ENCODE measurements around the gene MATR3.

MATR3 gene

GRCh38 chr5:139275956-139276355 lies 17.6 kb upstream of the MATR3 start:
- Histone ChIP-seq H3K36me3 (peaks cover 33 to 62% (median 59%) of the 10 kb centered on the region in 11 experiments), H3K9ac (peak overlapping the region in 10 of 11 experiments; percentile 90 to 99 (median 94); a peak in 19 of 22 replicates), H4K20me1 (peaks cover 6 to 64% (median 60%) of the 10 kb centered on the region in 11 experiments; a peak in 20 of 22 replicates), H3K4me3 (peak overlapping the region; percentile 54 to 88 (median 82); a peak in 19 of 20 replicates), H3K9me3 (replicated peaks in 1 of 11) (no peaks in the 10 kb centered on the region), H3K4me1 (peaks cover 72 to 92% (median 84%) of the 10 kb centered on the region in 10 experiments), H3K4me2 (peak overlapping the region; percentile 82 to 98 (median 95)), H3K27me3 (no peaks in the 10 kb centered on the region), H3K27ac (peak overlapping the region in 9 of 11 experiments; percentile 5 to 98 (median 95); a peak in 14 of 22 replicates)
- TF ChIP-seq Cebpa-rat (IDR thresholded peaks at IDR 0.05) = no peak

DNA sequence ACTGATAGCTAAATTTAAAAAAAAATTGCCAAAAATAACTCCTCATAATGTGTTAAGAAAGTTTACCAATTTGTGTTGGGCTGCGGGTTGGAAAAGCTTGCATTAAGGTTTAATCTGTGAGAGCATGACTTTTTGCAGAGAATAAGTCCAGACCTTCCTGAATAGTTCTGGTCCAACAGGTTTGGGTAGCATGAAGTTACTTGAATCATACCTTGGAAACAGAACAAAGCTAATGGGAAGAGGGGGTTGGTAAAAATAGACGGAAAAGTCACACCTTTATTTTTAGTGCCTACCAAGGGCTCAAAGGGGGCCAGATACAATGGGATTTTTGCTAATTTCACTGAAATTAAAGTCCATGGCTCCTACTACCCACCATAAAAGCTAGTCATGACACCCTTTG lies 17.1 kb upstream of the MATR3 start:
- Histone ChIP-seq H3K9ac (peak overlapping the region; percentile 51 to 99 (median 94); a peak in 20 of 22 replicates), H4K20me1 (peaks cover 6 to 68% (median 65%) of the 10 kb centered on the region in 11 experiments; a peak in 20 of 22 replicates), H3K4me3 (peak overlapping the region; percentile 54 to 88 (median 82); a peak in 18 of 20 replicates), H3K27ac (peak overlapping the region in 9 of 11 experiments; percentile 5 to 98 (median 95); a peak in 12 of 22 replicates), H3K27me3 (no peaks in the 10 kb centered on the region), H3K4me1 (peaks cover 75 to 92% (median 85%) of the 10 kb centered on the region in 10 experiments), H3K4me2 (peak overlapping the region; percentile 82 to 98 (median 95)), H3K9me3 (replicated peaks in 1 of 11) (no peaks in the 10 kb centered on the region), H3K36me3 (peaks cover 35 to 67% (median 64%) of the 10 kb centered on the region in 11 experiments)
- no peak for TF ChIP-seq Cebpa-rat (IDR thresholded peaks at IDR 0.05)

- peaks cover 6 to 76% (median 72%) of the 10 kb centered on the region in 11 experiments; a peak in 20 of 22 replicates for H4K20me1 ChIP-seq
Observed at GRCh38 chr5:139277171-139277570, 16.4 kb upstream of the MATR3 start.

DNA sequence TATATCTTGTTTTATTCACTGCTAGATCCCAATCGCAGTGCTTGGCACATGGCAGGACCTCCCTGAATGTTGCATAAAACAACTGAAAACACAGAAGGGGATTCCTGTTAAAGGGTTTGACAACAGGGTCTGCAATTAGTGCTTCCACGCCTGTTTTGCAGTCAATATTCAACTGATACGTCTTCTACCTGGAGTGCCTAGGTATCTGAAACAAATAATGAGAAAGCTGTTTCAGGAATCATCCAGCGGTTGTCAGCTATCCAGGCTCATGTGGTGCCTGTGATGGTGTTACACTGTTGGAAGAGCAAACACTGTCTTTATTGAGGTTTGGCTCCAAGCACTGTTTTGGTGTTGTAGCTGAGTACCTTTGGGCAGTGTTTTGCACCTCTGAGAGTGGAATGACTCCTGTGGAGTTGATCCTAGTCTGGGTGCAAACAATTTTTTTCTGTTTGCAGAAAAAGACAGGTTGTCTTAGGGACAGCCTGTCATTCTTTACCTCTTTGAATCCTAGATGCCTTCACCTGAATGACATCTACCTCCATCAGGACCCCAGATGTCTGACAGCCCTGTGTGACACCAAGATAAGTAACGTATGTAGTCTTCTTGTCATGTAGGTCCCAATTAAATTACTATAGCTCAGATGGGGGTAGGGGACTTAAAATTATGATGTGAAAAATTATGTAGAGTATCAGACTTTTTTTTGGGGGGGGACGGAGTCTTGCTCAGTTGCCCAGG lies 14.8 kb upstream of the MATR3 start:
- Histone ChIP-seq H3K4me3 (peak overlapping the region in 5 of 10 experiments; percentile 14 to 84 (median 37); a peak in 4 of 20 replicates), H3K27me3 (no peaks in the 10 kb centered on the region), H4K20me1 (peaks cover 6 to 91% (median 87%) of the 10 kb centered on the region in 11 experiments; a peak in 20 of 22 replicates), H3K9ac (peak overlapping the region in 8 of 11 experiments; percentile 0 to 98 (median 28); a peak in 10 of 22 replicates), H3K9me3 (replicated peaks in 1 of 11) (no peaks in the 10 kb centered on the region), H3K27ac (no peak overlapping the region), H3K36me3 (peaks cover 58 to 89% (median 86%) of the 10 kb centered on the region in 11 experiments), H3K4me2 (peak overlapping the region in 10 of 11 experiments; percentile 83 to 98 (median 95); a peak in 16 of 22 replicates), H3K4me1 (peaks cover 60 to 81% (median 73%) of the 10 kb centered on the region in 10 experiments)
- TF ChIP-seq Cebpa-rat (IDR thresholded peaks at IDR 0.05) = no peak

More at GRCh38 chr5:139277171-139277570, 16.4 kb upstream of the MATR3 start:
- no peaks in the 10 kb centered on the region for H3K9me3 ChIP-seq (replicated peaks in 1 of 11)
- TF ChIP-seq Cebpa-rat (IDR thresholded peaks at IDR 0.05) = no peak
- H3K27me3 ChIP-seq = no peaks in the 10 kb centered on the region
- peak overlapping the region; percentile 82 to 98 (median 95) for H3K4me2 ChIP-seq
- H3K27ac ChIP-seq = peak overlapping the region in 10 of 11 experiments; percentile 7 to 98 (median 95); a peak in 15 of 22 replicates
- peaks cover 76 to 92% (median 87%) of the 10 kb centered on the region in 10 experiments for H3K4me1 ChIP-seq
- peak overlapping the region; percentile 51 to 99 (median 94); a peak in 20 of 22 replicates for H3K9ac ChIP-seq
- H3K36me3 ChIP-seq = peaks cover 43 to 74% (median 71%) of the 10 kb centered on the region in 11 experiments
- peak overlapping the region in 8 of 10 experiments; percentile 69 to 88 (median 83); a peak in 14 of 20 replicates for H3K4me3 ChIP-seq

GRCh38 chr5:139282197-139282557 lies 11.4 kb upstream of the MATR3 start:
- peaks cover 6 to 100% (median 94%) of the 10 kb centered on the region in 11 experiments; a peak in 20 of 22 replicates for H4K20me1 ChIP-seq
- H3K9ac ChIP-seq = no peak overlapping the region
- H3K27ac ChIP-seq = no peak overlapping the region
- H3K9me3 ChIP-seq (replicated peaks in 1 of 11) = no peaks in the 10 kb centered on the region
- TF ChIP-seq Cebpa-rat (IDR thresholded peaks at IDR 0.05) = no peak
- H3K4me1 ChIP-seq = peaks cover 38 to 58% (median 47%) of the 10 kb centered on the region in 10 experiments
- peak overlapping the region in 1 of 11 experiments; percentile 42; a peak in 1 of 22 replicates for H3K4me2 ChIP-seq
- H3K27me3 ChIP-seq = no peaks in the 10 kb centered on the region
- H3K36me3 ChIP-seq = peaks cover 83 to 100% (median 100%) of the 10 kb centered on the region in 11 experiments
- H3K4me3 ChIP-seq = no peak overlapping the region

DNA sequence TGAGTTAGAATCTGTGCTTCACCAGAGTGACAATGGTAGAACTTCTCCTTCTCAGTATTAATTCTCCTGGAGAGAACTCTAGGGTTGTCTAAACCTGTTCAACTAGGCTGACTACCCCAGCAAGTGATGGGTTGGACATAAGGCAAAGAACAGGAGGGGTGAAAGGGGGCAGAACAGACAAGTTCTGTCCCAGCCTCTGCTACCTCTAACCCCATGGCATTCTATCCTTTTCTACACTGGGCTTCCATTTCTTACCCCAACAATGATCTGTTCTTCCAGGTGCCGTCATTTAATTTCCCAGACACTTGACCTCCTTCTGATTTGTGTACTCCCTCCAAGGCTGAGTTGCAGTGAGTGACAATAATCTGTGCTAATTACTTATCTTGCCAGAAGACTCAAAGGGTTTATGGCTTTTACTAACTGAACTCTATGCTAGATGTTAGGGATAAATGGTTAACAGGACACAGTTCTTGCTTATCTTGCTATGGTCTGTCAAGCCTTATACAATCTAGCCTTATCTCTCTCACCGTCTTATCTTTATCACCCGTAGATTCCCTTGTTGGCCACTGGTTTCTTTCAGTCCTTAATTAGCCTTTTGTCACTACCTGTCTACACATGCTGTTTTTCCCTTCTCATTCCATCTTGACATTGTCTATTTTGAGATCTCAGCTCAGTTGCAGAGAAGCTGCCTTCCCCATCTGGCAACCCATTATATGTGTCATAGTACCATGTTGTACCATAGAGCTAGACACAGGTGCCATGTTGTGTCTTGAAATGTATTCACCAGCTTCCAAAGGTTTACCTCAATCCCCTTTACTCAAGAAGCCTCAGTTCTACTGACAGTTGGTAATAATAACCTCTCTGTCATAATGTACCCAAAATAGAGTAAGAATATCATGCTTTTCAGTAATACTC lies 10.0 kb upstream of the MATR3 start:
- no peak for TF ChIP-seq Cebpa-rat (IDR thresholded peaks at IDR 0.05)
- Histone ChIP-seq H3K4me1 (peaks cover 24 to 45% (median 34%) of the 10 kb centered on the region in 10 experiments; a peak in 19 of 20 replicates), H3K9me3 (replicated peaks in 1 of 11) (no peaks in the 10 kb centered on the region), H3K36me3 (peaks cover 81 to 98% (median 95%) of the 10 kb centered on the region in 11 experiments), H3K27me3 (no peaks in the 10 kb centered on the region), H4K20me1 (peaks cover 6 to 100% (median 92%) of the 10 kb centered on the region in 11 experiments; a peak in 20 of 22 replicates), H3K27ac (no peak overlapping the region), H3K9ac (no peak overlapping the region), H3K4me2 (no peak overlapping the region), H3K4me3 (no peak overlapping the region)

DNA sequence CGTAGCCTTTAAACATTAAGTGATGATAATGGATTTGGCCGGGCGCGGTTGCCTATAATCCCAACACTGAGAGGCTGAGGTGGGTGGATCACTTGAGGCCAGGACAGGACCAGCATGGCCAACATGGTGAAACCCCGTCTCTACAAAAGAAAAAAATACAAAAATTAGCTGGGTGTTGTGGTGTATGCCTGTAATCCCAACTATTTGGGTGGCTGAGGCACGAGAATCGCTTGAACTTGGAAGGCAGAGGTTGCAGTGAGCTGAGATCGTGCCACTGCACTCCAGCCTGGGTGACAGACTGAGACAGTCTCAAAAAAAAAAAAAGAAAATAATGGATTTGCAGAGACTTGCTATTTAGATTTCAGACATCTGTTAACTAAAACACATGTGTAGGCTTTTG lies 9.2 kb upstream of the MATR3 start:
- no peak overlapping the region for H3K27ac ChIP-seq

More for the DNA sequence above, 9.2 kb upstream of the MATR3 start:
- no peak for TF ChIP-seq Cebpa-rat (IDR thresholded peaks at IDR 0.05)
- H3K9ac ChIP-seq = no peak overlapping the region
- H3K36me3 ChIP-seq = peaks cover 73 to 95% (median 87%) of the 10 kb centered on the region in 11 experiments
- H3K27me3 ChIP-seq = no peaks in the 10 kb centered on the region
- no peak overlapping the region for H3K4me2 ChIP-seq
- no peak overlapping the region for H3K4me3 ChIP-seq
- no peaks in the 10 kb centered on the region for H3K9me3 ChIP-seq (replicated peaks in 1 of 11)
- peaks cover 16 to 41% (median 26%) of the 10 kb centered on the region in 10 experiments; a peak in 19 of 20 replicates for H3K4me1 ChIP-seq
- H4K20me1 ChIP-seq = peaks cover 6 to 100% (median 85%) of the 10 kb centered on the region in 11 experiments; a peak in 20 of 22 replicates

All from BLaER1 treated with 17β-estradiol and CSF1 and Interleukin-3, amounts not matched to agents 10 nM and 100 nM (cell line).